ENCODE measurements around the gene BBOX1.

BBOX1 gene

GRCh38 chr11:27025957-27026733 lies 14.5 kb upstream of the BBOX1 start:
- no peak for DNase-seq

- DNase-seq = no peak
Observed at GRCh38 chr11:27028561-27028965, 12.1 kb upstream of the BBOX1 start.

GRCh38 chr11:27029966-27030365 lies 10.6 kb upstream of the BBOX1 start:
- no peak for DNase-seq

- no peak for DNase-seq
Observed at GRCh38 chr11:27031754-27032153, 8.9 kb upstream of the BBOX1 start.

- no peak for DNase-seq
Observed at GRCh38 chr11:27039873-27040272, 742 bp upstream of the BBOX1 start.

GRCh38 chr11:27041141-27041899 lies 705 bp downstream of the BBOX1 start:
- no peak for DNase-seq

GRCh38 chr11:27046956-27047355 lies 6.3 kb downstream of the BBOX1 start:
- no peak for DNase-seq

- no peak for DNase-seq
Observed at GRCh38 chr11:27052668-27053067, 12.1 kb downstream of the BBOX1 start.

GRCh38 chr11:27055065-27055682 lies 14.6 kb downstream of the BBOX1 start:
- DNase-seq = no peak

- no peak for DNase-seq
Observed at GRCh38 chr11:27057091-27057780, 16.6 kb downstream of the BBOX1 start.

GRCh38 chr11:27058456-27058855 lies 17.8 kb downstream of the BBOX1 start:
- DNase-seq = no peak

GRCh38 chr11:27059431-27059830 lies 18.8 kb downstream of the BBOX1 start:
- no peak for DNase-seq

GRCh38 chr11:27060816-27061460 lies 20.3 kb downstream of the BBOX1 start:
- DNase-seq = no peak

- no peak for DNase-seq
Observed at GRCh38 chr11:27061461-27061821, 20.8 kb downstream of the BBOX1 start.

GRCh38 chr11:27064086-27064485 lies 23.5 kb downstream of the BBOX1 start:
- no peak for DNase-seq

GRCh38 chr11:27075192-27075591 lies 34.6 kb downstream of the BBOX1 start:
- DNase-seq = no peak

GRCh38 chr11:27075655-27076054 lies 35.0 kb downstream of the BBOX1 start:
- DNase-seq = no peak

- no peak for DNase-seq
Observed at GRCh38 chr11:27076121-27076589, 35.5 kb downstream of the BBOX1 start.

- DNase-seq = no peak
Observed at GRCh38 chr11:27081056-27081455, 40.4 kb downstream of the BBOX1 start.

- DNase-seq = no peak
Observed at GRCh38 chr11:27083241-27083640, 42.6 kb downstream of the BBOX1 start.

GRCh38 chr11:27083782-27084181 lies 43.2 kb downstream of the BBOX1 start:
- no peak for DNase-seq

- DNase-seq = no peak
Observed at GRCh38 chr11:27084518-27084917, 43.9 kb downstream of the BBOX1 start.

- DNase-seq = no peak
Observed at GRCh38 chr11:27085111-27085510, 44.5 kb downstream of the BBOX1 start.

All from activated CD4-positive, CD25-positive, alpha-beta regulatory T cell (primary cell).